ENCODE measurements around the gene SLX1B.
"Not testable (repeated sequence)": the region's sequence is repeated elsewhere in the genome, so short reads cannot be mapped to it uniquely, and the experiment has no call there.

The SLX1B gene

GRCh38 chr16:29454269-29454668, at the start of gene SLX1B, which contains the start of gene BOLA2:
SLX1B (plus strand) TSS chr16:29454533.
BOLA2 (minus strand) TSS chr16:29454351; CDS start chr16:29454253, 98 bp downstream.
- not testable (repeated sequence) for DNase-seq (ENCODE audit: low read depth in 2 of 2)

- not testable (repeated sequence) for DNase-seq (ENCODE audit: low read depth in 2 of 2)
Measured at GRCh38 chr16:29405249-29405648, 49.1 kb upstream of the SLX1B start.

GRCh38 chr16:29423587-29423986, 30.7 kb upstream of the SLX1B start:
- not testable (repeated sequence) for DNase-seq (ENCODE audit: low read depth in 2 of 2)

GRCh38 chr16:29425390-29425789, 28.9 kb upstream of the SLX1B start:
- DNase-seq (ENCODE audit: low read depth in 2 of 2): not testable (repeated sequence)

- not testable (repeated sequence) for DNase-seq (ENCODE audit: low read depth in 2 of 2)
Measured at GRCh38 chr16:29453754-29454153, 579 bp upstream of the SLX1B start.

- not testable (repeated sequence) for DNase-seq (ENCODE audit: low read depth in 2 of 2)
Measured at GRCh38 chr16:29454828-29455227, 495 bp downstream of the SLX1B start.

- not testable (repeated sequence) for DNase-seq (ENCODE audit: low read depth in 2 of 2)
Measured at GRCh38 chr16:29457660-29458059, 3.3 kb downstream of the SLX1B start.

- DNase-seq (ENCODE audit: low read depth in 2 of 2): not testable (repeated sequence)
Measured at GRCh38 chr16:29459706-29460646, 5.6 kb downstream of the SLX1B start, which contains the start of gene SULT1A4. SULT1A4 (plus strand) TSS chr16:29459913; CDS start chr16:29461386, 1,473 bp downstream.

- not testable (repeated sequence) for DNase-seq (ENCODE audit: low read depth in 2 of 2)
Measured at GRCh38 chr16:29460647-29461030, 6.3 kb downstream of the SLX1B start.

- not testable (repeated sequence) for DNase-seq (ENCODE audit: low read depth in 2 of 2)
Measured at GRCh38 chr16:29465985-29466824, 11.9 kb downstream of the SLX1B start.

GRCh38 chr16:29466904-29467303, 12.6 kb downstream of the SLX1B start:
- not testable (repeated sequence) for DNase-seq (ENCODE audit: low read depth in 2 of 2)

GRCh38 chr16:29467654-29468366, 13.5 kb downstream of the SLX1B start:
- DNase-seq (ENCODE audit: low read depth in 2 of 2): not testable (repeated sequence)

- DNase-seq (ENCODE audit: low read depth in 2 of 2): peak; percentile 9 to 21
Measured at GRCh38 chr16:29469660-29470059, 15.3 kb downstream of the SLX1B start.

GRCh38 chr16:29472065-29472464, 17.7 kb downstream of the SLX1B start:
- DNase-seq (ENCODE audit: low read depth in 2 of 2): not testable (repeated sequence)

GRCh38 chr16:29482276-29482675, 27.9 kb downstream of the SLX1B start:
- not testable (repeated sequence) for DNase-seq (ENCODE audit: low read depth in 2 of 2)

GRCh38 chr16:29506308-29506707, 52.0 kb downstream of the SLX1B start, which contains the start of gene NPIPB12:
NPIPB12 (minus strand) TSS chr16:29506408.
- not testable (repeated sequence) for DNase-seq (ENCODE audit: low read depth in 2 of 2)
